OCI-LY3 (cell line): ENCODE measurements around the gene PRODH2.

Experiments used
- H2AFZ ChIP-seq: fragments of 200-600, 300-600 bp; shearing (Covaris generic); 2 replicates; pipeline ENCODE4 v1.6.0; 2014; ENCODE audit warnings: antibody characterized with exemption, low read depth, low read length
- H3K27ac ChIP-seq: fragments of 200-600, 300-600 bp; sonication (generic); 2 replicates; pipeline ENCODE4 v1.5.1; 2014; ENCODE audit warnings: mild to moderate bottlenecking, low read length, moderate library complexity, mixed read lengths
- H3K27me3 ChIP-seq: fragments of 200-600, 300-600 bp; sonication (generic); 2 replicates; pipeline ENCODE4 v1.6.1; 2014; ENCODE audit warnings: low read depth, low read length, mixed read lengths
- H3K36me3 ChIP-seq: fragments of 200-600, 300-600 bp; sonication (generic); replicated peaks from 2 replicates; pipeline ENCODE3; 2014; ENCODE audit warnings: low read depth, low read length, mixed read lengths
- H3K4me1 ChIP-seq: fragments of 300-600, 200-600 bp; sonication (generic); 2 replicates; pipeline ENCODE4 v1.6.1; 2014; ENCODE audit warnings: low read length, mixed read lengths
- H3K4me2 ChIP-seq: fragments of 200-600, 300-600 bp; sonication (generic); 2 replicates; pipeline ENCODE4 v1.6.1; 2014; ENCODE audit warnings: low read length, mixed read lengths
- H3K4me3 ChIP-seq: fragments of 300-600, 200-600 bp; sonication (generic); 2 replicates; pipeline ENCODE4 v1.5.1; 2014; ENCODE audit warnings: antibody characterized with exemption, mild to moderate bottlenecking, low read length, moderate library complexity
- H3K79me2 ChIP-seq: fragments of 300-600, 200-600 bp; shearing (Covaris generic); 2 replicates; pipeline ENCODE4 v1.6.1; 2014; ENCODE audit warnings: mild to moderate bottlenecking, low read length, mixed read lengths
- H3K9ac ChIP-seq: fragments of 300-600, 200-600 bp; shearing (Covaris generic); 2 replicates; pipeline ENCODE4 v1.6.0; 2014; ENCODE audit warnings: mild to moderate bottlenecking, low read length, moderate library complexity
- H3K9me3 ChIP-seq: fragments of 200-600, 300-600 bp; shearing (Covaris generic); 2 replicates; pipeline ENCODE4 v1.6.1; 2014; ENCODE audit warnings: low read length, mixed read lengths; ENCODE audit not compliant: insufficient read depth
- H4K20me1 ChIP-seq: fragments of 200-600, 300-600 bp; sonication (generic); 2 replicates; pipeline ENCODE4 v1.6.1; 2016; ENCODE audit warnings: low read length, mixed read lengths; ENCODE audit not compliant: insufficient read depth
- CTCF ChIP-seq: fragments of 200-600, 300-600 bp; sonication (generic); IDR thresholded peaks from 2 replicates; pipeline ENCODE4 v1.5.1; 2014; ENCODE audit warnings: antibody characterized with exemption, low read length, low read depth
- EZH2phosphoT487 ChIP-seq: fragments of 200-600 bp; shearing (Covaris generic); IDR thresholded peaks from 2 replicates; pipeline ENCODE4 v1.6.1; 2018; ENCODE audit warnings: antibody characterized with exemption, mixed run types, low read depth

The PRODH2 gene

GRCh38 chr19:35755550-35756376 is 56.9 kb downstream of the PRODH2 start:
- peaks cover 18% of the 10 kb centered on the region for H3K79me2 ChIP-seq
- H3K4me2 ChIP-seq, result no peak overlapping the region
- H3K27me3 ChIP-seq, result no peaks in the 10 kb centered on the region
- no peaks in the 10 kb centered on the region for H3K9me3 ChIP-seq
- no peak overlapping the region for H3K9ac ChIP-seq
- peaks cover 13% of the 10 kb centered on the region for H3K4me1 ChIP-seq
- no peak overlapping the region for H2AFZ ChIP-seq
- peaks cover 3% of the 10 kb centered on the region for H4K20me1 ChIP-seq
- H3K27ac ChIP-seq, result no peak overlapping the region
- TF ChIP-seq EZH2phosphoT487 (no peak), CTCF (no peak)
- peaks cover 7% of the 10 kb centered on the region for H3K36me3 ChIP-seq
- no peak overlapping the region for H3K4me3 ChIP-seq

GRCh38 chr19:35755131-35755549 is 57.5 kb downstream of the PRODH2 start:
- peaks cover 3% of the 10 kb centered on the region for H4K20me1 ChIP-seq
- no peak overlapping the region for H3K9ac ChIP-seq

GRCh38 chr19:35754370-35755130 is 58.1 kb downstream of the PRODH2 start:
- no peak overlapping the region for H2AFZ ChIP-seq
- no peak overlapping the region for H3K9ac ChIP-seq
- H3K4me2 ChIP-seq, result no peak overlapping the region
- H3K27ac ChIP-seq, result no peak overlapping the region
- peaks cover under 1% of the 10 kb centered on the region for H3K36me3 ChIP-seq
- peaks cover 14% of the 10 kb centered on the region for H3K79me2 ChIP-seq
- no peak overlapping the region for H3K4me3 ChIP-seq
- TF ChIP-seq CTCF (no peak), EZH2phosphoT487 (no peak)
- no peaks in the 10 kb centered on the region for H3K27me3 ChIP-seq
- no peaks in the 10 kb centered on the region for H3K9me3 ChIP-seq
- peaks cover 3% of the 10 kb centered on the region; the same call in 1 of the 2 replicates for H4K20me1 ChIP-seq
- peaks cover 13% of the 10 kb centered on the region for H3K4me1 ChIP-seq

More at GRCh38 chr19:35755131-35755549, 57.5 kb downstream of the PRODH2 start:
- Histone ChIP-seq H3K27ac (no peak overlapping the region), H2AFZ (no peak overlapping the region), H3K4me2 (no peak overlapping the region), H3K79me2 (peaks cover 18% of the 10 kb centered on the region), H3K27me3 (no peaks in the 10 kb centered on the region), H3K36me3 (peaks cover 5% of the 10 kb centered on the region), H3K4me3 (no peak overlapping the region), H3K9me3 (no peaks in the 10 kb centered on the region), H3K4me1 (peaks cover 13% of the 10 kb centered on the region)
- TF ChIP-seq EZH2phosphoT487, result no peak
- no peak for TF ChIP-seq CTCF
